ENCODE results near the gene PARD3.
"Not testable (repeated sequence)": the region's sequence is repeated elsewhere in the genome, so short reads cannot be mapped to it uniquely, and the experiment has no call there.

The PARD3 gene

DNA sequence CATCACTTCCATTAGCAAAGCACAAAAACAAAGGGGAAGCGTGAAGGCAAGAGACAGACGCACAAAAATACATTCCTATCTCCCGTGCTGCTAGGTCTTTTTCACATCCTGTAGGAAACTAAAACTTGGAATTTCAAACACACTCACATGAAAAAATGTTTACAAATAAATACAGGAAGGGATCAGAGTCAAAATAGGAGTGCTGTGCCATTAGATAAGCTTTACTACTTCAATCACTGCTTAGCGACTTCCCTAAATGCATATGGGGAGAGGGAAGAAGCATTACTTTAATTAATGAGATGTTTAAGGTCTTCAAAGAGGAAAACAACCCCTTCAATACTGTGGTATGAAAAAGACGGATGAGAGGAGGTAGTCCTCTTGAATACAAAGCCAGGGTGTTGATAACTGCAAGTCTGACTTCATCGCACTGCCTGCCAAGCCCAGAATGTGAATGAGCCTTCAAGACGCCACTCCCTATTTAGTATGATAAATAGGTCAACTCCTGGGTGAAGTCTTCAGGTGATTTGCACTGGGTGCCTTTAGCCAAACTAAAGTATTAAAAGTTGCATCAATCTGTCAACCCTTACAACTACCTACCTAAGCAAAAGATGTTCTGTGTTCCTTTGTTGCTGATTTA, 13.9 kb downstream of the PARD3 start:
- TF ChIP-seq, protein P1, sequence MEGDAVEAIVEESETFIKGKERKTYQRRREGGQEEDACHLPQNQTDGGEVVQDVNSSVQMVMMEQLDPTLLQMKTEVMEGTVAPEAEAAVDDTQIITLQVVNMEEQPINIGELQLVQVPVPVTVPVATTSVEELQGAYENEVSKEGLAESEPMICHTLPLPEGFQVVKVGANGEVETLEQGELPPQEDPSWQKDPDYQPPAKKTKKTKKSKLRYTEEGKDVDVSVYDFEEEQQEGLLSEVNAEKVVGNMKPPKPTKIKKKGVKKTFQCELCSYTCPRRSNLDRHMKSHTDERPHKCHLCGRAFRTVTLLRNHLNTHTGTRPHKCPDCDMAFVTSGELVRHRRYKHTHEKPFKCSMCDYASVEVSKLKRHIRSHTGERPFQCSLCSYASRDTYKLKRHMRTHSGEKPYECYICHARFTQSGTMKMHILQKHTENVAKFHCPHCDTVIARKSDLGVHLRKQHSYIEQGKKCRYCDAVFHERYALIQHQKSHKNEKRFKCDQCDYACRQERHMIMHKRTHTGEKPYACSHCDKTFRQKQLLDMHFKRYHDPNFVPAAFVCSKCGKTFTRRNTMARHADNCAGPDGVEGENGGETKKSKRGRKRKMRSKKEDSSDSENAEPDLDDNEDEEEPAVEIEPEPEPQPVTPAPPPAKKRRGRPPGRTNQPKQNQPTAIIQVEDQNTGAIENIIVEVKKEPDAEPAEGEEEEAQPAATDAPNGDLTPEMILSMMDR (IDR thresholded peaks at IDR 0.05; ENCODE audit: insufficient read depth, low read depth, low read length, missing control alignments): no peak
- no peak for DNase-seq (ENCODE audit: low read depth)
- H3K4me3 ChIP-seq (ENCODE audit: low read depth, low read length): no peak overlapping the region

DNA sequence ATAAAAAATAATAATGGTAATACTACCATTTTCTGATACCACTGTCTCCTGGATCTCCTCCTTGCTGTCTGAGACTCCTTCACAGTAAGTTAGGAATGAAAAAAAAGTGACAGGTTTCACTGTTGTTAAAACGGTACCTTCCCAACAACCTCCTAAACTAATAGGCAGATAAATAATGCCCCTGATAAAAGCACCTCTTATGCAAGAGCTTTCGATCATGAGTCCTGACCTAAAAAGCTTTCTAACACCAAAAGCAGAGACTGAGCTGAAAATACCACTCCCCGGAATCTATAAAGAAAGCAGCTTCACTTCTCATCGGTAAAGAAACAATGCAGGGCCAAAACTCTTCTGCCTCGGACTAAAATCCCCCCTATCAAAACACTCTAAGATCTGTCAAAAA, 14.5 kb downstream of the PARD3 start:
- TF ChIP-seq, protein P1 (IDR thresholded peaks at IDR 0.05; ENCODE audit: insufficient read depth, low read depth, low read length, missing control alignments): no peak
- H3K4me3 ChIP-seq (ENCODE audit: low read depth, low read length): no peak overlapping the region
- no peak for DNase-seq (ENCODE audit: low read depth)

DNA sequence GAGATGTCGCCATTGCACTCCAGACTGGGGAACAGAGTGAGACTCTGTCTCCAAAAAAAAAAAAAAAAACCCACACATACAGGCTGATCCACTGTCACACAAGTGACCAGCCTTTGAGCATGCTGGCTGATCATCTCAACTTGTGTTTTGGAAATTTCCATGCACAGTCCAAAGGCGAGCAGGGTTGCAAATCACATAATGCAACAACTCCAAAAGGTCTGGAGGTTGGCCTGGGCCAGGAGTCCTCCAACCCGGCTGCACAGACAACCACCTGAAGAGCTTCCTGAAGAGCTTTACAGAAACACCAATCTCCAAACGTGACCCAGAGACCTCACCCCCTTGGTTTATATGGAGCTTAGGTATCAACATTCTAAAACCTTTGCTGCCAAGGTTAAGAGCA, 16.4 kb downstream of the PARD3 start:
- TF ChIP-seq, protein P1 (IDR thresholded peaks at IDR 0.05; ENCODE audit: insufficient read depth, low read depth, low read length, missing control alignments): no peak
- DNase-seq (ENCODE audit: low read depth): no peak
- no peak overlapping the region for H3K4me3 ChIP-seq (ENCODE audit: low read depth, low read length)

DNA sequence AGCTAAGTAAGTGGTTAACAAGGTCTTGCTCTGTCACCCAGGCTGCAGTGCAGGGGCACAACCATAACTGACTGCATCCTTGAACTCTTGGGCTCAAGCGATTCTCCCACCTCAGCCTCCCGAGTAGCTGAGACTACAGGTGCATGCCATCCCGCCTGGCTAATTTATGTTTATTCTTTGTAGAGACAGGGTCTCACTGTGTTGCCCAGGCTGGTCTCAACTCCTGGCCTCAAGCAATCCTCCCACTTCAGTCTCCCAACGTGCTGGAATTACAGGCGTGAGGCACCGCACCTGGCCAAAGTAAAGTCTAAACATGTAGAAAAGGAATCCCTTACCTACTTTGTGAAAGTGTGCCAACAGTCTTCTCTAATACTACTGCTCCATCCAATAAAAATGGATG, 17.9 kb downstream of the PARD3 start:
- DNase-seq (ENCODE audit: low read depth): no peak
- TF ChIP-seq, protein P1 (IDR thresholded peaks at IDR 0.05; ENCODE audit: insufficient read depth, low read depth, low read length, missing control alignments): no peak
- no peak overlapping the region for H3K4me3 ChIP-seq (ENCODE audit: low read depth, low read length)

DNA sequence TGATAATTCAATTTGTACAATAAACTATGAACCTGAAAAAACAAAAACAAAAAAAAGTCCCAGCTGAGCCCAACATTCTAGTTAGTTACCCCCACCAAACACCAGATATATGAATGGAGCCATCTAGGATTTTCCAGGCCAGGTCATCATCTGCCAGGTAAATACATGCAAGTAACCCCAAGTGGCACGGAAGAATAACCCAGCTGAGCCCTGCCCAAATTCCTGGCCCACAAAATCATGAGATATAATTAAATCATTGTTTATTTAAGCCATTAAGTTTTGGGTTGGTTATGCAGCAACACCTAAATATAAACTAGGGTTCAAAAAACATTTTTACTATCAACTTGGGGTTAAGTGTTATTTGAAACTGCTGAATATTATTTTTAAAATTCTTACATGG, 19.0 kb downstream of the PARD3 start:
- DNase-seq (ENCODE audit: low read depth): no peak
- TF ChIP-seq, protein P1 (IDR thresholded peaks at IDR 0.05; ENCODE audit: insufficient read depth, low read depth, low read length, missing control alignments): no peak
- H3K4me3 ChIP-seq (ENCODE audit: low read depth, low read length): no peak overlapping the region

DNA sequence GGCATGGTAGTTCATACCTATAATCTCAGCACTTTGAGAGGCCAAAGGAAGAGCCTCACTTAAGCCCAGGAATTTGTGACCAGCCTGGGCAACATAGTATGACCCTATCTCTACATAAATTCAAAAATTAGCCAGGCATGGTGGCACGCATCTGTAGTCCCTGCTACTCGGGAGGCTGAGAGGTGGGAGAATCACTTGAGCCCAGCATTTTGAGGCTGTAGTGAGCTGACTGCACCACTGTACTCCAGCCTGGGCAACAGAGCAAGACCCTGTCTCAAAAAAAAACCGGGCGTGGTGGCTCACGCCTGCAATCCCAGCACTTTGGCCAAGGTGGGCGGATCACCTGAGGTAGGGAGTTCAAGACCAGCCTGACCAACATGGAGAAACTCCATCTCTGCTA, 19.8 kb downstream of the PARD3 start:
- TF ChIP-seq, protein P1 (IDR thresholded peaks at IDR 0.05; ENCODE audit: insufficient read depth, low read depth, low read length, missing control alignments): no peak
- no peak for DNase-seq (ENCODE audit: low read depth)
- no peak overlapping the region for H3K4me3 ChIP-seq (ENCODE audit: low read depth, low read length)

DNA sequence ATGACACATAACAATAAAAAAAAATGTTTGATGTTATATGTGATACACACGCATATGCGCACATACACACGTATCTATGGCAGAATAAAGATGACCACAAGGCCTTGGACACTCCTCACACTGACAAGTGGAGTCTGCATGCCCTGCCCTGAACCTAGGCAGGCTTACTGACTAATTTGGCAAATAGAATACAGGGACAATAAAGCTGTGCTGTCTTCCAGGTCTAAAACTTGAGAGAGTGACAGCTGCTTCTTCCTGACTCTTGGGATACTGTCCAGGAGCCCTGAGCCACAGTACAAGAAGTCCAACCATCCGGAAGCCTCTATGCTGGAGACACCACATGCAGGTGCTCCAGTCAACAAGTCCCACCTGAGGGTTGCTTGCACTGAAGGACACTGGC, 20.3 kb downstream of the PARD3 start:
- TF ChIP-seq, protein P1 (IDR thresholded peaks at IDR 0.05; ENCODE audit: insufficient read depth, low read depth, low read length, missing control alignments): no peak
- DNase-seq (ENCODE audit: low read depth): no peak
- H3K4me3 ChIP-seq (ENCODE audit: low read depth, low read length): no peak overlapping the region

DNA sequence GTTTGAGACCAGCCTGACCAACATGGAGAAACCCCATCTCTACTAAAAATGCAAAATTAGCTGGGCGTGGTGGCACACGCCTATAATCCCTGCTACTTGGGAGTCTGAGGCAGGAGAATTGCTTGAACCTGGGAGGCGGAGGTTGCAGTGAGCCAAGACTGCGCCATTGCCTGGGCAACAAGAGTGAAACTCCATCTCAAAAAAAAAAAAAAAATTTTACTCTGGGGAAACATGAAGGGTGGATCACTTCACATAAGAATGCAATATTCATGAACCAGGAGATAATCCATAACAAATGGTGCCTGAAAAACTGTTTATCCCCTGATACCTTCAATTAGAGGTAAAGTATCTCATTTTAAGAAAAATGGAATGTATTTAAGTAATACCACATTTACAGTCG, 21.5 kb downstream of the PARD3 start:
- DNase-seq (ENCODE audit: low read depth); H3K4me3 ChIP-seq (ENCODE audit: low read depth, low read length): not testable (repeated sequence)
